ENCODE data around the gene PLCXD3. TPM values are rescaled to one million over a fixed set of nuclear protein-coding genes. Genes with fewer than 3 reads are reported as not detected.

The PLCXD3 gene
- total and polyA plus RNA-seq, 2 donors from 2014 or later: 5.1 to 11.7 TPM

DNA sequence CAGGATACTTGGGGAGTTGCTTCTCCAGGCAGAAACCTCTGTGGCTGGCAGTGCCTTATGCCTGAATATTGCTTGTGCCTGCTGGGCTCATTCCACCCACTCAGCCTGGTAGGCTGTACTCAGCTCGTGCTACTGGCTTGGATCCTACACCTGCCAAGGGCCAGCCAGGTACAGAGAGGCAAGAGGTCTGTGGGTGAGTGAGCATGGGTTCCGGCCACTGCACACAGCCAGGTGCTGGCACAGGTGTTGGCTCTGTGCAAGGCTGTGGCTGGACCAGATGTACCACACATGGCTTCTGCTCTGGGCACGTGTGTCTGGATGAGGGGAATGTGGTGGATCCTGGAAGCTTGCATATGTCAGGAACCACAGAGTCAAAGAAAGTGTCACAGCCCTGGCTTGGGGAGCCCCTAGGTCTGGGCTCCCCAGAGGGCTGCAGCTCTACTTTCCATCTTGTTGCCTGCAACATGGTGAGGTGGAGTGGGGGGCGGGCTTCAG lies 220.4 kb downstream of the PLCXD3 start:
- no peak for DNase-seq

GRCh38 chr5:41286696-41287095 lies 223.7 kb downstream of the PLCXD3 start:
- Histone ChIP-seq H3K9me3 (ENCODE audit: control insufficient read depth in 2 of 3, insufficient read depth in 1 of 3, low read length in 3 of 3) (no peaks in the 10 kb centered on the region), H3K9ac (ENCODE audit: low read length in 3 of 3) (no peak overlapping the region), H3K36me3 (ENCODE audit: control insufficient read depth in 2 of 3, insufficient read depth in 3 of 3, low read length in 3 of 3) (no peaks in the 10 kb centered on the region), H3K4me3 (ENCODE audit: low read length in 3 of 3) (no peak overlapping the region), H3K27ac (ENCODE audit: low read depth in 2 of 2, low read length in 2 of 2) (no peak overlapping the region), H3K4me1 (ENCODE audit: control insufficient read depth in 2 of 3, insufficient read depth in 2 of 3, low read depth in 1 of 3, low read length in 3 of 3) (no peaks in the 10 kb centered on the region), H3K27me3 (ENCODE audit: control insufficient read depth, insufficient read depth, low read length) (no peaks in the 10 kb centered on the region)
- intact Hi-C loops (cut with DNase I): no loop called here
- TF ChIP-seq CTCF (IDR thresholded peaks at IDR 0.05; ENCODE audit: borderline replicate concordance, extremely low read depth, insufficient read depth): no peak
- DNase-seq (no peak), FAIRE-seq (no peak)

More for the DNA sequence above, 220.4 kb downstream of the PLCXD3 start:
- no peaks in the 10 kb centered on the region for H3K36me3 ChIP-seq (ENCODE audit: control insufficient read depth in 2 of 3, insufficient read depth in 3 of 3, low read length in 3 of 3)
- H3K27ac ChIP-seq (ENCODE audit: low read depth in 2 of 2, low read length in 2 of 2): no peak overlapping the region
- H3K9me3 ChIP-seq (ENCODE audit: control insufficient read depth in 2 of 3, insufficient read depth in 1 of 3, low read length in 3 of 3): no peaks in the 10 kb centered on the region
- H3K27me3 ChIP-seq (ENCODE audit: control insufficient read depth, insufficient read depth, low read length): no peaks in the 10 kb centered on the region
- intact Hi-C loops (cut with DNase I): no loop called here
- H3K4me1 ChIP-seq (ENCODE audit: control insufficient read depth in 2 of 3, insufficient read depth in 2 of 3, low read depth in 1 of 3, low read length in 3 of 3): no peaks in the 10 kb centered on the region
- no peak for TF ChIP-seq CTCF (IDR thresholded peaks at IDR 0.05; ENCODE audit: borderline replicate concordance, extremely low read depth, insufficient read depth)
- H3K4me3 ChIP-seq (ENCODE audit: low read length in 3 of 3): no peak overlapping the region
- no peak for FAIRE-seq
- no peak overlapping the region for H3K9ac ChIP-seq (ENCODE audit: low read length in 3 of 3)

DNA sequence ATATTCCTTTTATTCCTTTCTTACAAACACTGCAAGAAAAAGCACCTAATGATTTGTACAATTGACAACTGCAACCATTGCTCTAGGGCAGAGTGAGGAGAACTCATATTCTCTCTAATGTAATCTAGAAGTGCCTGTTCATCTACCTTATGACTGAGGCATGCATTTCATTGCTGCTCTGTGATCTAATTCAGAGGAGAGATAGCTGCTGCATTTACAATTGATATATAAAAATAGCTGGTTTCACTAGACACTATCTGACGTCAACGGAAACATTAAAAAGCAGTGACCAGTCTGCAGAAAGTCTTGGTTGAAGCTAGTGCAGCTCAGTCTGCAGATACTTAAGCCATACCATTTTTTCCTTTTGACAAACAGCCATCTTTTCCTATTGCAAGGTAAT lies 224.2 kb downstream of the PLCXD3 start:
- intact Hi-C loops (cut with DNase I): no loop called here
- no peak for DNase-seq
- H3K36me3 ChIP-seq (ENCODE audit: control insufficient read depth in 2 of 3, insufficient read depth in 3 of 3, low read length in 3 of 3): no peaks in the 10 kb centered on the region
- no peak overlapping the region for H3K4me3 ChIP-seq (ENCODE audit: low read length in 3 of 3)
- no peak overlapping the region for H3K9ac ChIP-seq (ENCODE audit: low read length in 3 of 3)
- H3K27me3 ChIP-seq (ENCODE audit: control insufficient read depth, insufficient read depth, low read length): no peaks in the 10 kb centered on the region
- no peak for FAIRE-seq
- no peaks in the 10 kb centered on the region for H3K9me3 ChIP-seq (ENCODE audit: control insufficient read depth in 2 of 3, insufficient read depth in 1 of 3, low read length in 3 of 3)
- H3K27ac ChIP-seq (ENCODE audit: low read depth in 2 of 2, low read length in 2 of 2): no peak overlapping the region
- H3K4me1 ChIP-seq (ENCODE audit: control insufficient read depth in 2 of 3, insufficient read depth in 2 of 3, low read depth in 1 of 3, low read length in 3 of 3): no peaks in the 10 kb centered on the region
- no peak for TF ChIP-seq CTCF (IDR thresholded peaks at IDR 0.05; ENCODE audit: borderline replicate concordance, extremely low read depth, insufficient read depth)

DNA sequence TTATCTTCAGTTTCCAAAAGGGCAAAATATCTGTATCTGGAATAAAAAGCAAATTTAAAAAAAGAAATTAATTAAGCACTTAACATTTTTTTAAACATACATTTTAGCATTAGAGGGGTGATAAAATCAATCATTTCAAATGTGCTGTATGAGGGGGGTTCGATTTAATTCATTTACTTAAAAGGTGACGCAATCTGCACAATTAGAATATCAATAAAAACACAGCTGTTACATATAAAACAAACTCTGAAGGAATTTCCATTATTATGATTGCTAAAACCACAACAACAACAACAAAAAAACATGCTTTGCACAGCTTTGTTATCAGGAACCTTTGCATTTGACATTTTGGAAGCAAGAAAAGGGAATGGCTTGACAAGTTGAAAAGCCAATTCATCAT lies 225.5 kb downstream of the PLCXD3 start:
- intact Hi-C loops (cut with DNase I): no loop called here
- Histone ChIP-seq H3K4me3 (ENCODE audit: low read length in 3 of 3) (no peak overlapping the region), H3K27ac (ENCODE audit: low read depth in 2 of 2, low read length in 2 of 2) (no peak overlapping the region), H3K9ac (ENCODE audit: low read length in 3 of 3) (no peak overlapping the region), H3K36me3 (ENCODE audit: control insufficient read depth in 2 of 3, insufficient read depth in 3 of 3, low read length in 3 of 3) (no peaks in the 10 kb centered on the region), H3K4me1 (ENCODE audit: control insufficient read depth in 2 of 3, insufficient read depth in 2 of 3, low read depth in 1 of 3, low read length in 3 of 3) (no peaks in the 10 kb centered on the region), H3K27me3 (ENCODE audit: control insufficient read depth, insufficient read depth, low read length) (no peaks in the 10 kb centered on the region), H3K9me3 (ENCODE audit: control insufficient read depth in 2 of 3, insufficient read depth in 1 of 3, low read length in 3 of 3) (no peaks in the 10 kb centered on the region)
- no peak for DNase-seq
- no peak for FAIRE-seq
- TF ChIP-seq CTCF (IDR thresholded peaks at IDR 0.05; ENCODE audit: borderline replicate concordance, extremely low read depth, insufficient read depth): no peak
